Measurements from ENCODE around the gene GJB3.
A peak's percentile ranks its signal among the peaks of the same experiment; 100 is the strongest.
"Not testable (repeated sequence)": the region's sequence is repeated elsewhere in the genome, so short reads cannot be mapped to it uniquely, and the experiment has no call there.

GJB3 gene

DNA sequence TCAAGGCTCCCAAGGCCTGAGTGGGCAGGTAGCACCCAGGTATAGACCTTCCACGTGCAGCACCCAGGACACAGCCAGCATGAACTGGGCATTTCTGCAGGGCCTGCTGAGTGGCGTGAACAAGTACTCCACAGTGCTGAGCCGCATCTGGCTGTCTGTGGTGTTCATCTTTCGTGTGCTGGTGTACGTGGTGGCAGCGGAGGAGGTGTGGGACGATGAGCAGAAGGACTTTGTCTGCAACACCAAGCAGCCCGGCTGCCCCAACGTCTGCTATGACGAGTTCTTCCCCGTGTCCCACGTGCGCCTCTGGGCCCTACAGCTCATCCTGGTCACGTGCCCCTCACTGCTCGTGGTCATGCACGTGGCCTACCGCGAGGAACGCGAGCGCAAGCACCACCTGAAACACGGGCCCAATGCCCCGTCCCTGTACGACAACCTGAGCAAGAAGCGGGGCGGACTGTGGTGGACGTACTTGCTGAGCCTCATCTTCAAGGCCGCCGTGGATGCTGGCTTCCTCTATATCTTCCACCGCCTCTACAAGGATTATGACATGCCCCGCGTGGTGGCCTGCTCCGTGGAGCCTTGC is 19.7 kb upstream of the GJB3 start:
- no peak for DNase-seq (ENCODE audit: low read depth)

GRCh38 chr1:34761776-34762307 is 19.2 kb upstream of the GJB3 start:
- DNase-seq (ENCODE audit: low read depth): no peak

DNA sequence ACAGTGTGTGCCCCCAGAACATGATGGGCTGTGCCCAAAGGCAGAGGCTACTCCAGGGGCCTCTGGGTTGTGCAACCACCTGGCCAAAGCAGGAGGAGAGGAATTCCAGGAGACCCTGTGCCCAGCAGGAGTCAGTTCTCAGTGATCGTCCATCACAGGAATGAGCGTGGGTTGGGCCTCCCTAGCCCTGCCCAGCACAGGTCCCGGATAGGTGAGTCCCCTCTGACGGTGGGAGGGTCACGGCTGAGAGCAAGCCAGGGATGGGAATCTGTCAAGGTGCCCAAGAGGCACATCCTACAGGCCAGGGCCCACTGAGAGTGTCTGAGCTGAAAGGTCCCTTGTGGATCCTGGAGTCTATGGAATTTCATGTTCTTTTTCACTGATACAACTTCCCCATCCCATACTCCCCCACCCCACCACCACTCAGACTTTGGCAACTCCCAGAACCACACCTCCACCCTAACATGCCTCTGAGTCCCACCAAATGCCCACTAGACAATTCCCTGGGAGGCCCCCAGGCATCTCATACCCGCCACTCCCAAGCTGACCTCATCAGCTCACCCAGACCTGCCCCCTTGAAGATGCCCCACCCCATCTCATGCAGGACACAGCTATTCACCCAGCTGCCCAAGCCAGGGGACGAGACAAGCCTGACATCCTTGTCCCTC is 18.4 kb upstream of the GJB3 start:
- no peak for DNase-seq (ENCODE audit: low read depth)

DNA sequence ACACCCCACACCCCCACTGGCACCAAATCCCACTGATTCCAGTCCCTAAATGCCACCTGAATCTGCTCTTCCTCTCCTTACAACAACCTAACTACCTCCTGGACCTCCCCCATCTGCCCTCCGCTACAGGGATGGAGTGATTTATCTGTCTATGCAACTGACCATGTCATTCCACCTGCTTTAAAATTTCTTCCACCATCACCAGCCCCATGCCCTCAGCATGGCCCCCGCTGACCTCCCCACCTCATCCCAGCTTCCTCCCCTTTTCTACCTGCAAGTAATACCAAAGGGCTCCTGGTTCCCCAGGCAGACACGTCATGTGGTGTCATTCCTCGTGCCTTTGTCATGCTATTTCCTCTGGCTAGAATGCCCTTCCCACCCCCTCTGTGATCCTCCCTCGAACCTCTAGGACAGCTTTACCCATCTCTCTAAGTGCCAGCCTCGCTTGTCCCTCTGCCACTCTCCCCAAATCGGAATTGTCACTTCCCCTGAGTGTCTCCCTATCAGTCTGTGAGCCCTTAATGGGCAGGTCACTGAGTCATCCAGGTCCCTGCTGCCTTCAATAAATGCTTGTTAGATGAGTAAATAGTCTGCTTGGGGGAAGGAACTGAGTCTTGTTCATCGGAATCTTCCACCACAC is 17.8 kb upstream of the GJB3 start:
- peak; percentile 34 for DNase-seq (ENCODE audit: low read depth)

DNA sequence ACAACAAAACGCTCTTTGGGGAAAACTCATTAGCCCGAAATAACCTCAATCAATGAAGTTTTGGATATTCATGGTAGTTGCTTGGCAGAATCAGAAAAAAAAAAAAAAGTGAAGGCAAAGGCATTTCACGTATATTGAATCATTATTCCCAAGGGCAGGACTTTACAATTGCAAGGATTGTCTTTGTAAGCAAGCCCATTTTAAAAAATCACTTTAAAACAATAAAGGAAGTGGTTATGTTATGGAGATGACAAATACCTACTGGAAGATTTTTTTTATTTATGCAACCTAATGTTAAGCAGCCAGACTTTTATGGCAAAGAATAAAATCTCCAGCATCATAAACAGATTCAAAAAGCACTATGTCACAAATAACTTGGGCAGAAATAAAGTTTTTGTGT is 12.2 kb upstream of the GJB3 start:
- DNase-seq (ENCODE audit: low read depth): no peak

DNA sequence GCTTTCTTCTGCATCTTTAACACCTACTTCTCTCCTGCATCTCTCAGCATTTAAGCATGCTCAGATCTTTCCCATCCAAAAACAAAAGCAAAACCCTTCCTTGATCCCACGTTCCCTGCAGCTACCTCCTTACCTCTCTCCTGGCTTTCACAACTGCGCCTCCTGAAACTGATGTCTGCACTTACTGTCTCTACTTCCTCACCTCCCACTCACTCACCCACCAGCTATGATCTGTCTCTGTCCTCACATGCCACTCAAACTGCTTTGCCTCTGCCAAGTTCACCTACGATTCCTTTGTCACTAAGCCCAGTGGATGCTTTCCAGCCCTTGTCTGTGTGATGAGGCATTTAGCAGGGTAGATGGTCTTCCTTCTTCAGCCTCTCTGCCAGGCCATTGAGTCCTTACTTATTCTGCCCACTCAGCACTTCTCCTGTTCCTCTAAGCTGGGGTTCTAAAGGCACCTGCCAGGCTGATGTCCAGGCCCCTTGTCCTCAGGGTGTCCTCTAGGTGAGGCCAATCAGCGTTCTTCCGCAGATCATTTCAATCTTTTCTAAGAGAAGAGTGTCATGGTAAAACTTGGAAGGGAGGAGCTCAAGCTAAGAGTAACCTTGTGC is 10.0 kb upstream of the GJB3 start:
- no peak for DNase-seq (ENCODE audit: low read depth)

GRCh38 chr1:34771573-34772371 is 9.2 kb upstream of the GJB3 start:
- no peak for DNase-seq (ENCODE audit: low read depth)

GRCh38 chr1:34773114-34773513 is 7.9 kb upstream of the GJB3 start:
- not testable (repeated sequence) for DNase-seq (ENCODE audit: low read depth)

- no peak for DNase-seq (ENCODE audit: low read depth)
Observed at GRCh38 chr1:34774957-34775356, 6.1 kb upstream of the GJB3 start.

GRCh38 chr1:34776911-34777310 is 4.1 kb upstream of the GJB3 start:
- no peak for DNase-seq (ENCODE audit: low read depth)

DNA sequence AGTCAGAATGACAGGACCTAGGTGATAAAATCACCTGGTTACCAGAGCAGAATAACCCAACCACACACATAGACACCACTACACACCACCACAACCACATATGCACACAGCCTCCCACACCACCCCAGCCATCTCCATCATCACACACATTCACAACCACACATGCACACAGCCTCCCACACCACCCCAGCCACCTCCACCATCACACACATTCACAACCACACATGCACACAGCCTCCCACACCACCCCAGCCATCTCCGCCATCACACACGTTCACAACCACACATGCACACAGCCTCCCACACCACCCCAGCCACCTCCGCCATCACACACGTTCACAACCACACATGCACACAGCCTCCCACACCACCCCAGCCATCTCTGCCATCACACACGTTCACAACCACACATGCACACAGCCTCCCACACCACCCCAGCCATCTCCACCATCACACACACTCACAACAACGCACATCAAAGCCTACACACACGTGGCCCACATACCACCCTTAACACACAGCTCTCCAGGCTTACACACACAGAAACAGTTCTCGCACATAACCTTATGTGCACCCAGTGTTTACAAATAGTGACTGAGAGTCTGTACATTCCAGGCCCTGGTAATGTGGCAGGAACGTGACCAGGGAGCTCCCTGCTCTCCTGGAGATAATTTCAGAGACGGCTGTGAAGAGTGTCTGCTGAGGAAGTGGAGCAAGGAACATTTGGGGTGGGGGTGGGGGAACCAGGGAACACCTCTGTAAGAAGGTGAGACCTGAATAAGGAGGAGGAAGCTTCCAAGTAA is 3.3 kb upstream of the GJB3 start:
- DNase-seq (ENCODE audit: low read depth): no peak

GRCh38 chr1:34778381-34778780 is 2.6 kb upstream of the GJB3 start:
- no peak for DNase-seq (ENCODE audit: low read depth)

DNA sequence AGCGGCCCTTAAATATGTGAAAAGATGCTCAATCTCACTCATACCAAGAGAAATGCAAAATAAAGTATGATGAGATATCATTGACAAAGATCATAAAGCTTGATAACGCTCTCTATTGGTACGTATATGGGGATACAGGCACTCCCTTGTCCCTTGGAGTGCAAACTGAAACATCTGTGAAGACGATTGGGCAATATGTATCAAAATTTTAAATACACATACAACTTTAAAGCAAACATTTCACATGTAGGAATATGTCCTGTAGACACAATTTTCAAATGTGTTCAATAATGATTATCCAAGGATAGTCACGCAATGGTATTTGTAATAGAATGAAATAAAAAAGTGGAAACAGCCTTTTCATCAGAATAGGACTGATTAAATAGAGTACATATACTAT is 2.0 kb upstream of the GJB3 start:
- no peak for DNase-seq (ENCODE audit: low read depth)

- no peak for DNase-seq (ENCODE audit: low read depth)
Observed at GRCh38 chr1:34779526-34779925, 1.5 kb upstream of the GJB3 start.

DNA sequence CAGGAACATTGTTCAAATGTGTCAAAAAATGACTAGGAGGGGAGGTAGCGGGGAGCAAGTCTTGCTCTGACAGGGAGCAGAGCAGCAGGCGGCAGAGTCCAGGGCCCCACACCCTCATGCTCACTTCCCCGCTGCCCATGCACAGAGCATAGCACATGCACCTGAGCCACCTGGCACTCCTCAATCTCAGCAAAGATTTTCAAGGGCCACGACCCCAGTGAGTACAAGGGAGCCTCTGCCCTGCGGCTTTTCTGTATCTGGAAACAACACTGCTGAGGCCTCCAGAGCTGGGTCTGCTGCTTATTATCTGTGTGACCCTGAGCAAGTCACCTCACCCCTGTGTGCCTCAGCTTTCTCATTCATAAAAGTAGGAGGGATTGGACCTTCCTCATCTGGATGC is 1.1 kb upstream of the GJB3 start:
- DNase-seq (ENCODE audit: low read depth): no peak

GRCh38 chr1:34780528-34780927 is 486 bp upstream of the GJB3 start:
- DNase-seq (ENCODE audit: low read depth): no peak

DNA sequence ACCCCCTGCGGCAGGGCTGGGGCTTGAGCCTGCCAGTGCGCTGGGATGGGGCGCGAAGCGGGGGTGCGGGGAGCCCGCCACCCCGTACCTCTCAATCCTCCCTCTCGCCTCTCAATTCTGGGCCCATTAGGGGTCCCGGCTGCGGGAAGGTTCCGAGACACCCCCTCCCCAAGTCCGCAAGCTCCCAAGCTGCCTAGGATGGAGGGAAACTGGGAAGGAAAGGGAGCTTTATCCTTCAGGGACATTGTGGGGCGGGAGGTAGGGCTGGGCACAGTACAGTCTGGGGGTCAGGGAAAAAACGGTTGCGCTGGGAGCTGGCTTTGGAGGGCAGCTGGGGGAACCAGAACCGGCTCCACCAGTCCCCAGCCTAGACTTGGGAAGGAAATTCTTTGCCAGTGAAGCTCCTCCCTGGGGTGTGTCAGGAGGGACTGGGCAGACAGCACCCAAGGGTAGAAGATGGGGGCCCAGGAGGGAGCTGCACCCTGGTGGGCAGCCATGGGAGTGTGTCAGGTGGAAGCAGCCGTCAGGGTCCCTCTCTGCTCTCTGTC is 904 bp downstream of the GJB3 start:
- no peak for DNase-seq (ENCODE audit: low read depth)

DNA sequence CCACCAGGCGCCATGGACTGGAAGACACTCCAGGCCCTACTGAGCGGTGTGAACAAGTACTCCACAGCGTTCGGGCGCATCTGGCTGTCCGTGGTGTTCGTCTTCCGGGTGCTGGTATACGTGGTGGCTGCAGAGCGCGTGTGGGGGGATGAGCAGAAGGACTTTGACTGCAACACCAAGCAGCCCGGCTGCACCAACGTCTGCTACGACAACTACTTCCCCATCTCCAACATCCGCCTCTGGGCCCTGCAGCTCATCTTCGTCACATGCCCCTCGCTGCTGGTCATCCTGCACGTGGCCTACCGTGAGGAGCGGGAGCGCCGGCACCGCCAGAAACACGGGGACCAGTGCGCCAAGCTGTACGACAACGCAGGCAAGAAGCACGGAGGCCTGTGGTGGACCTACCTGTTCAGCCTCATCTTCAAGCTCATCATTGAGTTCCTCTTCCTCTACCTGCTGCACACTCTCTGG is 3.8 kb downstream of the GJB3 start:
- no peak for DNase-seq (ENCODE audit: low read depth)

DNA sequence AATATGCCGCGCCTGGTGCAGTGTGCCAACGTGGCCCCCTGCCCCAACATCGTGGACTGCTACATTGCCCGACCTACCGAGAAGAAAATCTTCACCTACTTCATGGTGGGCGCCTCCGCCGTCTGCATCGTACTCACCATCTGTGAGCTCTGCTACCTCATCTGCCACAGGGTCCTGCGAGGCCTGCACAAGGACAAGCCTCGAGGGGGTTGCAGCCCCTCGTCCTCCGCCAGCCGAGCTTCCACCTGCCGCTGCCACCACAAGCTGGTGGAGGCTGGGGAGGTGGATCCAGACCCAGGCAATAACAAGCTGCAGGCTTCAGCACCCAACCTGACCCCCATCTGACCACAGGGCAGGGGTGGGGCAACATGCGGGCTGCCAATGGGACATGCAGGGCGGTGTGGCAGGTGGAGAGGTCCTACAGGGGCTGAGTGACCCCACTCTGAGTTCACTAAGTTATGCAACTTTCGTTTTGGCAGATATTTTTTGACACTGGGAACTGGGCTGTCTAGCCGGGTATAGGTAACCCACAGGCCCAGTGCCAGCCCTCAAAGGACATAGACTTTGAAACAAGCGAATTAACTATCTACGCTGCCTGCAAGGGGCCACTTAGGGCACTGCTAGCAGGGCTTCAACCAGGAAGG is 4.3 kb downstream of the GJB3 start:
- no peak for DNase-seq (ENCODE audit: low read depth)

- no peak for DNase-seq (ENCODE audit: low read depth)
Observed at GRCh38 chr1:34785875-34786470, 5.0 kb downstream of the GJB3 start.

Data from iris pigment epithelial cell (primary cell).